EH (cell line): Measurements from ENCODE around the gene NFKB1.
"Not testable (repeated sequence)": the region's sequence is repeated elsewhere in the genome, so short reads cannot be mapped to it uniquely, and the experiment has no call there.

ENCODE experiments used
- DNase-seq: peaks from one replicate; pipeline ENCODE4 v3.0.0-alpha.2; 2015; ENCODE audit warnings: low read depth

Gene NFKB1

DNA sequence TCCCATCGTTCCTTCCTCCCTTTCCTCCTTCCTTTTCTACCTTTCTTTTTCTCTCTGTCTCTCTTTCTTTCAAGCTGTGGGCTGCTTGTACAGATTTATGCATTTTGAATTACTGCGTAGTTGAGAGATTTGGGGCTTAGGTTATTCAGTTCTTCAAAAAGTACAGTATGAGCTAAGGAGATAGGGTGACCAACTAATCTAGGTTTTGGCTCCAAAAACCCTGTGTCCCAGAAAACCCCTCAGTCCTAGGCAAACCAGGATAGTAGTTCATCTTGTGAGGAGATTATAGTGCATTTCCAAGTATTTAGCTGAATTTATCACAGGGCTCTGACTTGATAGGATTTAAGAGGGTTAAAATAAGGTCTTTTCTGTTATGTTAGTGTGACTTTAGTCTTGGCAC lies 64.5 kb downstream of the NFKB1 start:
- DNase-seq: no peak

- no peak for DNase-seq
These were observed 65.3 kb downstream of the NFKB1 start for GRCh38 chr4:102566426-102566825.

- DNase-seq: no peak
These were observed 66.3 kb downstream of the NFKB1 start for GRCh38 chr4:102567427-102567826.

GRCh38 chr4:102569200-102569599 lies 68.0 kb downstream of the NFKB1 start:
- DNase-seq: peak; percentile 33

- DNase-seq: not testable (repeated sequence)
These were observed 69.1 kb downstream of the NFKB1 start for GRCh38 chr4:102570211-102570610.

GRCh38 chr4:102572452-102572851 lies 71.3 kb downstream of the NFKB1 start:
- no peak for DNase-seq

DNA sequence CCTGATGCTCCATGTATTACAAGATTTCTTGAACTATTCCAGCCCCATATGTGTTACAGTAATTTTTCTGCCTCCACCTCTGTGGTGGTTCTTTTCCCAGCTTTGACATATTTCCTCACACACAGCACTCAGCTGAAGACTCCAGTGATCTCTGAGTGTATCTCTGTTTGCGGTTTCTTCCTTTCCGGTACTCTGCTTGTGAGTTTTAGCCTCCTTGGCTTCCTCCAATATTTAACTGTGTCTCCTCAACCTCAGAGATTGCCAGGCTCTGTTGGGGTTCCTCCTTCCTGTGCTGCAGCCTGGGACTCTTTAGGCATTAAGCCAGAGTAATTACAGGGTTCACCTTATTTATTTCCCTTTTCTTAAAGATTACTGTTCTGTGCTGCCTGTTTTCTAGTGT lies 73.2 kb downstream of the NFKB1 start:
- DNase-seq: no peak

GRCh38 chr4:102575369-102576129 lies 74.4 kb downstream of the NFKB1 start:
- DNase-seq: peak; percentile 36

GRCh38 chr4:102578270-102578669 lies 77.1 kb downstream of the NFKB1 start:
- DNase-seq: no peak

DNA sequence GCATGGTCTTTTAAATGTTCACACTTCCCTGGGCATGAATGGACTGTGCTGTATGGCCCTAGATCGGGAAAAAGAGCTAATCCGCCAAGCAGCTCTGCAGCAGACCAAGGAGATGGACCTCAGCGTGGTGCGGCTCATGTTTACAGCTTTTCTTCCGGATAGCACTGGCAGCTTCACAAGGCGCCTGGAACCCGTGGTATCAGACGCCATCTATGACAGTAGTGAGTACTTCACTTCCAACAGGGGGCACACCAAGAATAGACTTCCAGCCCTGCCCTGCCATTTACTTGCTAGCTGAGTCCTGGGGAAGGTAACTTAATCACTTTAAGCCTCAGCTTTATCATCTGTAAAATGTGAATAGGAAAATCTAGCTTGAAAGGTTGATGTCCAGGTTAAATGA lies 77.7 kb downstream of the NFKB1 start:
- DNase-seq: no peak

DNA sequence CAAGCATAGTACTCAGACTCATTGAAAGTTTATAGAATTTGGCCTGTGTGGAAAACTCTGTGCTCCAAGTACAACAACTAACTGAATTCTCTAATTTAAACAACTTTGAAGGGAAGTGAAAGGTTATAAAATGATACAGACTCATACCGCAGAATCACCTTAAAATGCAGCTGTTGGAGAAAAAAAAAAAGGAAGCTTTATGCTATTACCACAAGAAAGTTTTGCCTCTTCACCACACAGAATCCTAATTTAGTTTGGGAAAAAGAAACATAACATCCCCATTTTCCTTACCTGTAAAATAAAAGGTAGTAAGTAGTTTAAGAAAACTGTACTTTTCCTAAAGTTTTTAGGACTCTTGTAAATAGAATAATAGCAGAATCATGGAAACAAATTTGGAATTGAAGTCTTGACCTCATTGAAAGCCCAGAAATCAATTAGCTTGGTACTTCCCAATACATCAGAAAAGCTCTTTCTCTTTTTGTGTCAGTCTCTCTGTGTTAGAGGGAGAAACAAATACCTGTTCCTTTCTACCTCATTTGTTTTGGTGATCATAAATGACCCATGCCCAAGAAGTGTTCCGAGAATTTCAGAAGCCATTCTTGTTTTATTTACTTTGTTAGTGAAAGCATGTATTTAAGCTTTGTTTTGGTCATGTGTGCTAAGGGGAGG lies 78.8 kb downstream of the NFKB1 start:
- DNase-seq: no peak

GRCh38 chr4:102580463-102580842 lies 79.3 kb downstream of the NFKB1 start:
- DNase-seq: no peak

DNA sequence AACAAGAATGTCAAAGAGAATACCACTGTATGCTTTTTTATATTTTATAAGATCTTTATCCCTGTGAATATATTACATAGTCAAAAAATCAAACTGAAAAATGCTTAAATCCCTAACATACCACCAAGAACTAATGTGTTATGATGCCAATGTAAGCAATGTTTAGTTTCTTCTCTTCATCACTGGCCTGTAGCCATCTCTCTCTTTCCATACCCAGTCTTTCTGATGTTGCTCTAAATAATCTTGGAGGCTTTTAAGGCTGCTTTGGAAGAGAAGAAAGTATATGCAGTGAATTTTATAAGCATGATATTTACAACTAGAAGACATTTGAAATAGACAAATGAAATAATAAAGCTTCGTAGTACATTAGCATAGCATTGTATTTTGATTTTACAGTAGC lies 82.9 kb downstream of the NFKB1 start:
- DNase-seq: no peak

DNA sequence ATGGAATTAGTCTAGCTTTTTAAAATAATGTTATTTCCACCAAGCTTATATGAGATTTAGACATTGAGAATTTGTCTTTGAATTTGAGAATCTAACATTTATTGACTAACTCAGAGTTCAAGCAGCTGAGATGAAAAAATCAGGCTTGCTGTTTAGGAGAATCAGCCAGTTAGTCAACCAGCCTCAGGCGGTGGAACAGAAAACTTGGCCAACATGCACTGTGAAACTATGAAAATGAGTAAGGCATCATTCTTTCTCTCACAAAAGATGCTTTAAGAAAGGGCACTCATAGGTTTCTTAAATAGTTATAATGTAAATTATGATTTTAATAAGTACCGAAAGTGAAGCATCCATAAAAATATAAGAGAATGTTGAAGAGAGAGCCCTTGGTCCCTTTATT lies 84.2 kb downstream of the NFKB1 start:
- no peak for DNase-seq

DNA sequence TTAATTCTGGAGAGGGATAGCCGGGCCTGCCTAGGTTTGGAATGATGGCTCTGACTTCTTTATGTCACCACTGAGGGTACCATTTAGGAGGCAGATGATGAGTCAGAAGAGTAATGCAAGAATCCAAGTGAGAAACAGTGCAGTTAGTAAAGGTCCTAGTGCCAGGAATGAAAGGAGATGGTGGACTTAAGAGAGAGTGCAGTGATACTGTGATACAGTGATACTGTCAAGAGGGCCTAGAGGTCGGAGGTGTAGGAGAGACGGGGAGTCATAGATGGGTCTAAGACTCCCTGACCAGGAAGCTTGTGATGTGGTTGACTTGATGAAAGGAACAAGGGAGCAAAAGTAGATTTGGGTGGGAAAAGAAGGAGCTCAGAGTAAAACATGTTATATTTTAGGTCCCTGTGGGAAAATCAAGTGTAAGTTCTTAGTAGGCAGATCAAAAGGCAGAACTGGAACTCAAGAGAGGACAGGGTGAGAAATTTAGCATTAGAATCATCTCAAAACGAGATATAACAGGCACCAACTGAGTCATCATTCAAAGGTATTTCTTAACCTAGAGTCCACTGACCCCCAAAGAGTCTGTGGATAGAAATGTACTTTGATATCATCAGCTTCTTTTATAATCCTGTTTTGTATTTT lies 85.0 kb downstream of the NFKB1 start:
- no peak for DNase-seq

DNA sequence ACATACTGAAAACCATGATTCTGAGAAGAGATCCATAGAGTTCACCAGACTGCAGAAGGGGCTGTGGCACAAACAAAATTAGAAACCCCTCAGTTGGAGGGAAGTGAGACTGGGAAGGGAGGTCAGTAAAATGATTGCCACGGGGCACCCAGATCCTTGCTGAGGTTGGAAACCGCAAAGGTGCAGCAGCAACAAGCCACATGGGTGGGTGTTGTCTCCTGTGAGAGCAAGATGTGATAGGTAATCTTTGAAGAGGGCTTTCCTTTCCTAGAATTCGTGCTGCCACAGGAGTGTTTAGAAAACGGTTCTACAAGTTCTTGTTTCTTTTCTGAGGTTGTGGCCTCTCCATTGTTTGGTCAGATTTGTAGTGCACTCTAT lies 85.5 kb downstream of the NFKB1 start:
- DNase-seq: no peak

- DNase-seq: no peak
These were observed 88.6 kb downstream of the NFKB1 start for GRCh38 chr4:102589743-102590142.

DNA sequence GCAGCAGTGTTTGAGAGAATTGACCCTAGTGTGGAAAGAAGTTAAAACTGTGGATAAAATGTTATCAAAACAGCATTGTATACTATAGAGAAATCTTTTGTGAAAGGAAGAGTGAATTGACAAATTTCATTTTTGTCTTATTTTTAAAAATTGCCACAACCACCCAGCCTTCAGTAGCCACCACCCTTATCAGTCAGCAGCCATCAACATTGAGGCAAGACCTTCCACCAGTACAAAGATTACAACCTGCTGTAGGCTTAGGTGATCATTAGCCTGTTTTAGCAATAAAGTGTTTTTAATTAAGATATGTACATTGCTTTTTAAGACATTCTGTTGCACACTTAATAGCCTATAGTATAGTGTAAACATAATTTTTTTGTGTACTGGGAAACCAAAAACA lies 91.1 kb downstream of the NFKB1 start:
- DNase-seq: no peak

DNA sequence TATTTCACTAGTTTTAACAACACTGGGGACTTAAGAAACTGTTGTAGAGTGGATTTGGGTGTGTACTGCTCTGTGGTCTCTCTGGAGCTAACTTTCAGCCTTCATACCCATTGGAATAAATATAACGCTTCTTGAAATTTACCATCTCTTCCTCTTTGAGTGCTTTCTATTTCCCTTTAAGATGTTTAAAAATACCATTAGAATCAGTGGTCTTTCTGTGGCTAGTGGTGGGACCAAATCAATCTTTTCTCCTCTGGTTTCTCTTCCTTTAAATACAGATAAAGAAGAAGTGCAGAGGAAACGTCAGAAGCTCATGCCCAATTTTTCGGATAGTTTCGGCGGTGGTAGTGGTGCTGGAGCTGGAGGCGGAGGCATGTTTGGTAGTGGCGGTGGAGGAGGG lies 92.0 kb downstream of the NFKB1 start:
- DNase-seq: no peak

DNA sequence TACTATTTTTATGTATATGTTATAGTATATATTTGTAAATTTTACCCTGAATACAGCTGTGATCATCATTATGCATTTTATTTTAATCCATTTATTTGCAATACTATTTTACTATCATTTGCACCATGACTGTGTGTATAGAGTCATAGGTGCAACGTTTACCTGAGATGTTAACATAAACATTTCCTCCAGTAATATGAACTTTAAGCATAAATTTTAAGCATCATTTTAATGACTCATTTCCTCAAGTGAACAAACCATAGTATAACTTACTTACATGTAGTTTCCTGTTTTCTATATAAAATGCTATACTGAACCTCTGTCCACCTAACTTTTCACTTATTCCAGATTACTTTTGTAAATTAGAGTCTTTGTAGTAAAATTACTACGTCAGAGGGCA lies 92.8 kb downstream of the NFKB1 start:
- no peak for DNase-seq

DNA sequence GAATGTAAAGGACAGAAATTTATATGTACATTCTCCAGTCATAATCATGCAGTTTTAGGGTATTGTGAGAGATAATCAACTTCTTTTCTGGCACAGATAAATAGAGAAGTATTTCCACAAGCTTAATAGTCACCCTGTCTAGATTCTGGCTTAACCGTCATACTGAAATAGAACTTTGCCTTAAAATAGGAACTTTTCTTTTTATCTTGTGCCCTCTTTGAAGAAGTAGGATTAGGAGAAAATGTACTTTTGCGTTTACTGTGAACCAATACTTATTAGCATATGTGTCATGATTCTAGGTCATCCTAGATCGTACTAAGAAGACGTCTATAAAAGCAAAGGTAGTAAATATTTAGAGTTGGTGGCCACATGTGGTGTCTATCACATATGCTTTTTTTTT lies 95.4 kb downstream of the NFKB1 start:
- no peak for DNase-seq

DNA sequence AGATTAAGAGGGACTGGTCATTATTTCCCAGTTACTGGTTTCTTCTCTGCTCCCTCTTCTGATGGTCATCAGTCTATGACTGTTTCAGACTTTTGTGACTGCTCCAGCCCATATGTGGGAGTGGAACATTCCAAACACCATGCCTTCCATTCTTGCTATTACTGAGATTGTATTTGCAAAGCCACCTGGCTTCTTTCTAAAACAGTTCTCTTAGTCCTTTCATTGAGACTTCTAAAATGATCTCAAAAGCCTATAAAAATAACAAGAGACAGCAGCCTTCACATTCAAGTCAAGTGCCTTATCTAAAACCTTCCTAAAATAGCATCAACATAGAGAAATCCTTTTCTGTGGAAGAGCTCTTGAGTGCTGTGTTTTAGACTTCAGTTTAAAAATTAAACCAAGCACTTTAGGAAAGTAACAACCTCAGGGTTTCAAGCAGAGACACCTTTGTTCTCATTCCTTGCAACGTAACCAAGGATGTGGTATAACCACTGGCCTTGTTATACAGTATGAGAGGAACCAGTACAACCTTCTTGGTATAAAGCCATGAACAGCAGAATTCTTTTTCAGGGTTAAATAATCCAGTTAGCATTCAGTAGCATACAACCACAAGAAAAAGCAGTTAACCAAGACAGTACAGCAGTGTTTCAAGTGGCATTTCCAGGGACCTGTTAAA lies 97.1 kb downstream of the NFKB1 start:
- peak; percentile 24 for DNase-seq
